GM23338 (cell line): ENCODE results near the gene EED.

Experiments
- CREB1 ChIP-seq: fragments of 250-450 bp; sonication (Bioruptor Pico); IDR thresholded peaks from 2 replicates; pipeline ENCODE4 v1.5.0; 2020; ENCODE audit warnings: low read depth, mild to moderate bottlenecking, moderate library complexity
- CTCF ChIP-seq, 2 experiments: fragments of 200-600 bp in 1 of 2; sonication (generic) in 1 of 2; conservative IDR thresholded peaks; 2 replicates each; pipeline versions ENCODE4 v1.5.1 to v1.6.1; 2016 to 2017; ENCODE audit warnings: antibody characterized with exemption in 2 of 2, low read depth in 2 of 2, mild to moderate bottlenecking in 2 of 2, moderate library complexity in 1 of 2
- EZH2 ChIP-seq: fragments of 200-600 bp; sonication (generic); IDR thresholded peaks from one replicate; pipeline ENCODE4 v1.8.0; 2017; ENCODE audit warnings: antibody characterized with exemption, mild to moderate bottlenecking, low read depth; ENCODE audit not compliant: unreplicated experiment
- EZH2phosphoT487 ChIP-seq: fragments of 200-600 bp; sonication (generic); IDR thresholded peaks from one replicate; pipeline ENCODE4 v1.8.1; 2018; ENCODE audit warnings: antibody characterized with exemption; ENCODE audit not compliant: unreplicated experiment
- JUNB ChIP-seq: IDR thresholded peaks from one replicate; pipeline ENCODE4 v1.6.1; 2016; ENCODE audit warnings: antibody characterized with exemption; ENCODE audit not compliant: unreplicated experiment
- NANOG ChIP-seq: IDR thresholded peaks from 2 replicates; pipeline ENCODE4 v1.6.1; 2016; ENCODE audit warnings: antibody characterized with exemption, borderline replicate concordance
- POLR2AphosphoS5 ChIP-seq: IDR thresholded peaks from 2 replicates; pipeline ENCODE4 v1.6.1; 2016; ENCODE audit warnings: antibody characterized with exemption, low read depth
- REST ChIP-seq: IDR thresholded peaks from one replicate; pipeline ENCODE4 v1.6.1; 2018; ENCODE audit warnings: antibody characterized with exemption; ENCODE audit not compliant: unreplicated experiment
- STAT1 ChIP-seq: IDR thresholded peaks from one replicate; pipeline ENCODE4 v1.6.1; 2016; ENCODE audit warnings: antibody characterized with exemption; ENCODE audit not compliant: unreplicated experiment

- TF ChIP-seq CTCF (conservative IDR thresholded peaks at IDR 0.05; ENCODE audit: low read depth in 2 of 2) (no peak), POLR2AphosphoS5 (no peak), EZH2 (no peak), CREB1 (CRISPR knock-in tag) (no peak), REST (no peak), STAT1 (no peak), EZH2phosphoT487 (no peak), NANOG (no peak), JUNB (no peak)
Observed at GRCh38 chr11:86244063-86244521, 461 bp upstream of the EED start.
